Parathyroid adenoma (tissue), 2 donors: ENCODE data around the gene ALDH1A2.

ENCODE experiments used
- H2AFZ ChIP-seq: fragments of 300-600 bp; sonication (generic); one replicate; pipeline ENCODE4 v1.7.0; 2017; ENCODE audit warnings: antibody characterized with exemption, mild to moderate bottlenecking
- H3K27ac ChIP-seq: fragments of 300-600 bp; sonication (generic); one replicate; pipeline ENCODE4 v1.7.0; 2017
- H3K27me3 ChIP-seq: fragments of 300-600 bp; sonication (generic); one replicate; pipeline ENCODE4 v1.7.0; 2017; ENCODE audit warnings: low read length; ENCODE audit not compliant: control insufficient read depth, insufficient read depth
- H3K36me3 ChIP-seq: fragments of 300-600 bp; sonication (generic); one replicate; pipeline ENCODE4 v1.7.0; 2017; ENCODE audit warnings: low read length; ENCODE audit not compliant: control insufficient read depth, insufficient read depth
- H3K4me1 ChIP-seq: fragments of 300-600 bp; sonication (generic); one replicate; pipeline ENCODE4 v1.7.0; 2017; ENCODE audit warnings: control low read depth
- H3K4me2 ChIP-seq: fragments of 300-600 bp; sonication (generic); one replicate; pipeline ENCODE4 v1.7.0; 2017; ENCODE audit warnings: low read length
- H3K4me3 ChIP-seq: fragments of 300-600 bp; sonication (generic); one replicate; pipeline ENCODE4 v1.7.0; 2017; ENCODE audit warnings: low read depth, low read length
- H3K79me2 ChIP-seq: fragments of 300-600 bp; sonication (generic); one replicate; pipeline ENCODE4 v1.7.0; 2017; ENCODE audit warnings: control low read depth
- H3K9ac ChIP-seq: fragments of 300-600 bp; sonication (generic); one replicate; pipeline ENCODE4 v1.7.0; 2017; ENCODE audit warnings: mild to moderate bottlenecking
- H3K9me3 ChIP-seq: fragments of 300-600 bp; sonication (generic); one replicate; pipeline ENCODE4 v1.7.0; 2017; ENCODE audit warnings: low read length; ENCODE audit not compliant: control insufficient read depth
- CTCF ChIP-seq: fragments of 300-600 bp; sonication (generic); IDR thresholded peaks from one replicate; pipeline ENCODE4 v1.7.0; 2017; ENCODE audit warnings: antibody characterized with exemption, mild to moderate bottlenecking
- donor health status: primary hyperparathyroidism.

Gene ALDH1A2

GRCh38 chr15:58021332-58022230, 43.9 kb downstream of the ALDH1A2 start:
- Histone ChIP-seq H3K27ac (no peak overlapping the region), H3K4me3 (no peak overlapping the region), H3K4me2 (no peak overlapping the region), H3K9me3 (no peaks in the 10 kb centered on the region), H3K79me2 (no peaks in the 10 kb centered on the region), H3K27me3 (no peaks in the 10 kb centered on the region), H3K9ac (no peak overlapping the region), H3K36me3 (no peaks in the 10 kb centered on the region), H3K4me1 (no peaks in the 10 kb centered on the region), H2AFZ (no peak overlapping the region)
- no peak for TF ChIP-seq CTCF

GRCh38 chr15:58019503-58020376, 45.8 kb downstream of the ALDH1A2 start:
- no peaks in the 10 kb centered on the region for H3K36me3 ChIP-seq
- H3K9ac ChIP-seq = no peak overlapping the region
- no peak overlapping the region for H3K4me3 ChIP-seq
- no peak overlapping the region for H2AFZ ChIP-seq
- no peak overlapping the region for H3K4me2 ChIP-seq
- H3K27me3 ChIP-seq = no peaks in the 10 kb centered on the region
- no peaks in the 10 kb centered on the region for H3K79me2 ChIP-seq
- no peak overlapping the region for H3K27ac ChIP-seq
- no peaks in the 10 kb centered on the region for H3K4me1 ChIP-seq
- no peak for TF ChIP-seq CTCF
- no peaks in the 10 kb centered on the region for H3K9me3 ChIP-seq

- Histone ChIP-seq H2AFZ (no peak overlapping the region), H3K27me3 (no peaks in the 10 kb centered on the region), H3K27ac (no peak overlapping the region), H3K9ac (no peak overlapping the region), H3K79me2 (no peaks in the 10 kb centered on the region), H3K9me3 (no peaks in the 10 kb centered on the region), H3K4me1 (no peaks in the 10 kb centered on the region), H3K4me2 (no peak overlapping the region), H3K36me3 (no peaks in the 10 kb centered on the region), H3K4me3 (no peak overlapping the region)
- no peak for TF ChIP-seq CTCF
Measured at GRCh38 chr15:58017869-58018268, 47.6 kb downstream of the ALDH1A2 start.

GRCh38 chr15:58016581-58017175, 48.8 kb downstream of the ALDH1A2 start:
- Histone ChIP-seq H3K36me3 (no peaks in the 10 kb centered on the region), H3K27me3 (no peaks in the 10 kb centered on the region), H3K4me2 (no peak overlapping the region), H3K4me3 (no peak overlapping the region), H2AFZ (no peak overlapping the region), H3K27ac (no peak overlapping the region), H3K9me3 (no peaks in the 10 kb centered on the region), H3K9ac (no peak overlapping the region), H3K4me1 (no peaks in the 10 kb centered on the region), H3K79me2 (no peaks in the 10 kb centered on the region)
- no peak for TF ChIP-seq CTCF
